HG03280 (cell line): Measurements from ENCODE around the gene TEX30.

Experiments
- ATAC-seq: cut with Tn5 transposase; IDR thresholded peaks from one replicate; pipeline ENCODE4 v1.9.1; 2021; ENCODE audit warnings: mild to moderate bottlenecking, moderate library complexity; ENCODE audit not compliant: unreplicated experiment

Gene TEX30

GRCh38 chr13:102718746-102719145 lies 54.8 kb downstream of the TEX30 start:
- no peak for ATAC-seq
